Astrocyte (in vitro differentiated cells and primary cell): ENCODE results near the gene NTM. TPM values are rescaled to one million over a fixed set of nuclear protein-coding genes. Genes with fewer than 3 reads are reported as not detected.

Source experiments
- DNase-seq: peaks from one replicate; pipeline ENCODE4 v3.0.0-alpha.2; 2010; ENCODE audit warnings: low read depth
- FAIRE-seq: peaks from 2 replicates; lab custom pipeline; 2011; peaks lifted over from hg19 to GRCh38; lab: Jason Lieb, UNC
- H2AFZ ChIP-seq: 2 replicates; pipeline ENCODE4 v1.6.0; 2012; ENCODE audit warnings: low read depth, low read length, inconsistent platforms
- H3K27ac ChIP-seq: 2 replicates; pipeline ENCODE4 v1.5.1; 2011; ENCODE audit warnings: low read depth, low read length, inconsistent platforms
- H3K27me3 ChIP-seq: 2 replicates; pipeline ENCODE4 v1.6.0; 2011; ENCODE audit warnings: low read length, inconsistent platforms; ENCODE audit not compliant: insufficient read depth
- H3K36me3 ChIP-seq: 2 replicates; pipeline ENCODE4 v1.5.1; 2011; ENCODE audit warnings: low read length, inconsistent platforms; ENCODE audit not compliant: insufficient read depth
- H3K4me1 ChIP-seq: 2 replicates; pipeline ENCODE4 v1.5.1; 2011; ENCODE audit warnings: low read length, inconsistent platforms; ENCODE audit not compliant: insufficient read depth
- H3K4me2 ChIP-seq: 2 replicates; pipeline ENCODE4 v1.6.0; 2012; ENCODE audit warnings: low read length, inconsistent platforms
- H3K4me3 ChIP-seq: 2 replicates; pipeline ENCODE4 v1.5.1; 2011; ENCODE audit warnings: low read depth, mild to moderate bottlenecking, low read length, inconsistent platforms; ENCODE audit not compliant: insufficient read depth
- H3K79me2 ChIP-seq: 2 replicates; pipeline ENCODE4 v1.6.0; 2012; ENCODE audit warnings: mild to moderate bottlenecking, low read length, inconsistent platforms; ENCODE audit not compliant: insufficient read depth
- H3K9ac ChIP-seq: 2 replicates; pipeline ENCODE4 v1.6.0; 2012; ENCODE audit warnings: mild to moderate bottlenecking, low read length, inconsistent platforms
- H3K9me3 ChIP-seq: 2 replicates; pipeline ENCODE4 v1.5.1; 2012; ENCODE audit warnings: low read depth, mild to moderate bottlenecking, low read length, inconsistent platforms; ENCODE audit not compliant: insufficient read depth
- H4K20me1 ChIP-seq: 2 replicates; pipeline ENCODE4 v1.6.0; 2012; ENCODE audit warnings: low read length, inconsistent platforms; ENCODE audit not compliant: insufficient read depth
- H3K27ac Mint-ChIP-seq: one replicate; pipeline ENCODE4 v1.8.0; 2021; ENCODE audit warnings: mild to moderate bottlenecking, mixed read lengths; ENCODE audit not compliant: unreplicated experiment
- H3K27me3 Mint-ChIP-seq: one replicate; pipeline ENCODE4 v1.8.0; 2021; ENCODE audit warnings: low read depth, mixed read lengths; ENCODE audit not compliant: unreplicated experiment
- H3K36me3 Mint-ChIP-seq: one replicate; pipeline ENCODE4 v1.8.0; 2021; ENCODE audit warnings: low read depth, mixed read lengths; ENCODE audit not compliant: unreplicated experiment
- H3K4me1 Mint-ChIP-seq: one replicate; pipeline ENCODE4 v1.8.0; 2021; ENCODE audit warnings: low read depth, mixed read lengths; ENCODE audit not compliant: unreplicated experiment
- H3K4me3 Mint-ChIP-seq: one replicate; pipeline ENCODE4 v1.8.0; 2021; ENCODE audit warnings: mild to moderate bottlenecking, moderate library complexity, mixed read lengths; ENCODE audit not compliant: unreplicated experiment
- H3K9me3 Mint-ChIP-seq: one replicate; pipeline ENCODE4 v1.8.0; 2021; ENCODE audit warnings: mild to moderate bottlenecking, mixed read lengths; ENCODE audit not compliant: unreplicated experiment
- EZH2 ChIP-seq: IDR thresholded peaks from 2 replicates; pipeline ENCODE4 v1.6.1; 2012; ENCODE audit warnings: mild to moderate bottlenecking, low read length, inconsistent platforms; ENCODE audit not compliant: insufficient read depth
- total RNA-seq: library from RNA; stranded (reverse); gene quantifications from 2 replicates; pipeline ENCODE4 v1.2.1, GENCODE V29; 2021
- TF ChIP-seq, protein P1 (sequence below): IDR thresholded peaks from 2 replicates; pipeline ENCODE4 v1.5.1; 2011; ENCODE audit warnings: low read depth, mild to moderate bottlenecking, inconsistent platforms, low read length, moderate library complexity; ENCODE audit not compliant: insufficient read depth

NTM gene
- total RNA-seq, 1 donor from 2014 or later = 98.2 TPM

DNA sequence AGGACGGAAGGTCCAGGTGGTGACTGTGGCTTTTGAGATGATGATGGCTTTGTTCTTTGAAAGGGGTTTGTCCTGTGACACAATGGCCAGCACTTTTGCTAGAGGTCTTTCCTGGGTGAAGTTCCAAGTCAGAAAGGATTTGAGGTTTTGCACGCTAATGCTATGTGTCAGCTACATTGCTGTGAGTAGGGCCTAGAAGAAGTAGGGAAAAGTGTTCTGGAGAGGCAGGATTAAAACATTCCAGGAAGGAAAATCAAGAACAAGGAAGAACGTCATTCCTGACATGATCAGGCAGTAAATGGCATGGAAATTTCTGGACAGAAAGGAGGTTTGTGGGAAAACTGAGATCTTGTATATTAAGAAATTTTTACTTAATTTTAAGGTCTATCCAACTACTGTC is 290.7 kb downstream of the NTM start:
- Mint-ChIP-seq H3K27ac (peak overlapping the region; percentile 43), H3K4me1 (peaks cover 77% of the 10 kb centered on the region), H3K9me3 (no peaks in the 10 kb centered on the region), H3K4me3 (no peak overlapping the region), H3K36me3 (peaks cover 3% of the 10 kb centered on the region), H3K27me3 (no peaks in the 10 kb centered on the region)
- peaks cover 25% of the 10 kb centered on the region for H3K4me1 ChIP-seq
- DNase-seq (peak; percentile 78), FAIRE-seq (no peak)
- no peak overlapping the region for H3K4me3 ChIP-seq
- H4K20me1 ChIP-seq = no peaks in the 10 kb centered on the region
- H3K27ac ChIP-seq = peak overlapping the region; percentile 66
- H3K27me3 ChIP-seq = no peaks in the 10 kb centered on the region
- no peaks in the 10 kb centered on the region for H3K9me3 ChIP-seq
- no peak overlapping the region for H3K9ac ChIP-seq
- no peak overlapping the region for H3K4me2 ChIP-seq
- no peaks in the 10 kb centered on the region for H3K79me2 ChIP-seq
- H2AFZ ChIP-seq = no peak overlapping the region
- TF ChIP-seq EZH2 = no peak
- TF ChIP-seq, protein P1, sequence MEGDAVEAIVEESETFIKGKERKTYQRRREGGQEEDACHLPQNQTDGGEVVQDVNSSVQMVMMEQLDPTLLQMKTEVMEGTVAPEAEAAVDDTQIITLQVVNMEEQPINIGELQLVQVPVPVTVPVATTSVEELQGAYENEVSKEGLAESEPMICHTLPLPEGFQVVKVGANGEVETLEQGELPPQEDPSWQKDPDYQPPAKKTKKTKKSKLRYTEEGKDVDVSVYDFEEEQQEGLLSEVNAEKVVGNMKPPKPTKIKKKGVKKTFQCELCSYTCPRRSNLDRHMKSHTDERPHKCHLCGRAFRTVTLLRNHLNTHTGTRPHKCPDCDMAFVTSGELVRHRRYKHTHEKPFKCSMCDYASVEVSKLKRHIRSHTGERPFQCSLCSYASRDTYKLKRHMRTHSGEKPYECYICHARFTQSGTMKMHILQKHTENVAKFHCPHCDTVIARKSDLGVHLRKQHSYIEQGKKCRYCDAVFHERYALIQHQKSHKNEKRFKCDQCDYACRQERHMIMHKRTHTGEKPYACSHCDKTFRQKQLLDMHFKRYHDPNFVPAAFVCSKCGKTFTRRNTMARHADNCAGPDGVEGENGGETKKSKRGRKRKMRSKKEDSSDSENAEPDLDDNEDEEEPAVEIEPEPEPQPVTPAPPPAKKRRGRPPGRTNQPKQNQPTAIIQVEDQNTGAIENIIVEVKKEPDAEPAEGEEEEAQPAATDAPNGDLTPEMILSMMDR = no peak
- no peaks in the 10 kb centered on the region for H3K36me3 ChIP-seq

DNA sequence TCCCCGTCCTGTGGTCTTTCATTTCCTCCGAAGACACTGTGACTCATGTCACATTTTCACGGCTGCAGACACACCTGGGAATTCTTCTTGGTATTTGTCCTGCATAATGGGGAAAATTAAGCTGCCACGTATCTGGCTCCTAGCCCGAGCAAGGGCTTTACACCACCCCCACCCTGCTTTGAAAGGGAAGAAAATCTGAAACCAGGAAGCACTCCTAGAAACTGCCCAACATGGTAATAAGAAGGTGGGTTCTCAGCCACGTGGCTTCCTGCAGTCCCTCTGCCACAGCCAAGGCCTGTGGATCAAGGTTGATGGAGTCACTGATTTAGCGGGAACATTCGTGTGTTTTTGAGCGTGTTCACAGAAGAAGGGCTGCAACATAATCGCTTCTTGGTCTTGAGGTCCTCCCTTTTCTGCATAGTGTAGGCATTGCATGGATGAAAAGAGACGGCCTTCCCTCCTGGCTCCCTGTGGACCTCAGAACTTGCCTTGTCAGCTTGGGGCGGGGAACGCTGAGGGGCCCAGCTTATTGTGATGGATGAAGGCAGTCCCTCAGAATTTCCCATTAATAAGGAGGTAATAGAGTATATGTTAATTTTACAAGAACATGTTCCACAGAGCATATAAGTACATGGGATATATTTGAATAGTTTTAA is 292.0 kb downstream of the NTM start:
- TF ChIP-seq EZH2 = no peak
- TF ChIP-seq, protein P1 = no peak
- Histone ChIP-seq H3K27me3 (no peaks in the 10 kb centered on the region), H3K9ac (no peak overlapping the region), H3K9me3 (no peaks in the 10 kb centered on the region), H2AFZ (peak overlapping the region; percentile 37), H3K4me2 (peak overlapping the region; percentile 10), H3K4me3 (no peak overlapping the region), H3K4me1 (peaks cover 37% of the 10 kb centered on the region), H4K20me1 (no peaks in the 10 kb centered on the region), H3K27ac (peak overlapping the region; percentile 47), H3K79me2 (no peaks in the 10 kb centered on the region), H3K36me3 (no peaks in the 10 kb centered on the region)
- H3K27ac Mint-ChIP-seq = peak overlapping the region; percentile 76
- H3K36me3 Mint-ChIP-seq = peaks cover 3% of the 10 kb centered on the region
- H3K27me3 Mint-ChIP-seq = no peaks in the 10 kb centered on the region
- H3K9me3 Mint-ChIP-seq = peaks cover 2% of the 10 kb centered on the region
- H3K4me3 Mint-ChIP-seq = no peak overlapping the region
- H3K4me1 Mint-ChIP-seq = peaks cover 78% of the 10 kb centered on the region
- DNase-seq = no peak
- FAIRE-seq = no peak

DNA sequence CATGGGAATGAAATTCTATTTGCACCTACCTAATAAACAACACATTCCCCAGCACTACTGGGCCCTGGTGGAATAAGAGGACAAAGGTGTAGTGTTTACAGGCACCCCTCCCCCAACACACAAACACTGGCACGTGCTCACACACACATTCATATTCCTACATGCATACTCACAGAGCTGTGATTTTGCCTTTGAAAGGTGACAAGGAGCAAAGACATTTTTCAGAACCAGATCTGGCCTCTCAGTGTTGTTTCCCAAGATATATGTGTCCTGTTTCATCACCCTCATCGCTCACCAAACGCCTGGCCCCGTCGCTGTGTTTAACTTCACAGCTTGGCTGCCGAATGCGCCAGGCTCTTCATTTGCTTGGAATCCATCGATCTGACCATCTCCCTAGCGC is 292.6 kb downstream of the NTM start:
- FAIRE-seq = no peak
- no peaks in the 10 kb centered on the region for H3K9me3 ChIP-seq
- H3K9ac ChIP-seq = no peak overlapping the region
- peaks cover 2% of the 10 kb centered on the region for H3K9me3 Mint-ChIP-seq
- no peaks in the 10 kb centered on the region for H4K20me1 ChIP-seq
- no peak for DNase-seq
- H3K27ac Mint-ChIP-seq = peak overlapping the region; percentile 82
- H3K4me3 ChIP-seq = no peak overlapping the region
- peaks cover 40% of the 10 kb centered on the region for H3K4me1 ChIP-seq
- H2AFZ ChIP-seq = no peak overlapping the region
- no peak overlapping the region for H3K4me2 ChIP-seq
- H3K36me3 ChIP-seq = no peaks in the 10 kb centered on the region
- peaks cover 3% of the 10 kb centered on the region for H3K36me3 Mint-ChIP-seq
- TF ChIP-seq EZH2 = no peak
- TF ChIP-seq, protein P1 = no peak
- H3K79me2 ChIP-seq = no peaks in the 10 kb centered on the region
- no peaks in the 10 kb centered on the region for H3K27me3 ChIP-seq
- H3K4me1 Mint-ChIP-seq = peaks cover 80% of the 10 kb centered on the region
- no peak overlapping the region for H3K4me3 Mint-ChIP-seq
- H3K27me3 Mint-ChIP-seq = no peaks in the 10 kb centered on the region
- no peak overlapping the region for H3K27ac ChIP-seq
